Umbilical cord (tissue), 2 donors: ENCODE results near the gene DPY19L3. TPM values are rescaled to one million over a fixed set of nuclear protein-coding genes. Genes with fewer than 3 reads are reported as not detected.
"Not testable (repeated sequence)": the region's sequence is repeated elsewhere in the genome, so short reads cannot be mapped to it uniquely, and the experiment has no call there.

ENCODE experiments used
- DNase-seq: peaks from one replicate; pipeline ENCODE4 v3.0.0-alpha.2; 2015; ENCODE audit warnings: low spot score
- total RNA-seq: library from RNA; depleted of rRNA; stranded (reverse); fragments of >200 nt; gene quantifications from one replicate; pipeline ENCODE4 v1.2.3, GENCODE V29; 2014; ENCODE audit warnings: low replicate concordance; ENCODE audit not compliant: insufficient read depth

DPY19L3 gene
- total RNA-seq, 1 donor from 2014 or later, result 27.9 TPM

DNA sequence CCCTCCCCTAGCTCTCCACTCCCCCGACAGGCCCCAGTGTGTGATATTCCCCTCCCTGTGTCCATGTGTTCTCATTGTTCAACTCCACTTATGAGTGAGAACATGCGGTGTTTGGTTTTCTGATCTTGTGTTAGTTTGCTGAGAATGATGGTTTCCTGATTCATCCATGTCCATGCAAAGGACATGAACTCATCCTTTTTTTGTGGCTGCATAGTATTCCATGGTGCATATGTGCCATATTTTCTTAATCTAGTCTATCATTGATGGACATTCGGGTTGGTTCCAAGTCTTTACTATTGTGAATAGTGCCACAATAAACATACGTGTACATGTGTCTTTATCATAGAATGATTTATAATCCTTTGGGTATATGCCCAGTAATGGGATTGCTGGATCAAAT is 106.9 kb downstream of the DPY19L3 start:
- not testable (repeated sequence) for DNase-seq

DNA sequence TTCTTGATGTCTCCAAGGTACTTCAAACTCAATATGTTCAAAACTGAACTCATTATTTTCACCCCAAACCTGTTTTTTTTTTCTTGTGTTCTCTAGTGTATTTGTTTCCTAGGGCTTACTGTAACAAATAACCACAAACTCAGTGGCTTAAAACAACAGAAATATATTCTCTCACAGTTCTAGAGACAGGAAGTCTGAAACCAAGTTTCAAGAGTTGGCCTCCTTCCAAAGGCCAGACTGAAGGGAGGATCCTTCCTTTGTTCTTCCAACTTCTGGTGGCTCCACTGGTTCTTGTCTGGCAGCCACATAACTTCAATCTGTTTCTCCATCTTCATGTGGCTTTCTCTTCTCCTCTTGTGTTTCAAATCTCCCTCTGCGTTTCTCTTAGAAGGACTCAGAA is 113.5 kb downstream of the DPY19L3 start:
- DNase-seq, result no peak

DNA sequence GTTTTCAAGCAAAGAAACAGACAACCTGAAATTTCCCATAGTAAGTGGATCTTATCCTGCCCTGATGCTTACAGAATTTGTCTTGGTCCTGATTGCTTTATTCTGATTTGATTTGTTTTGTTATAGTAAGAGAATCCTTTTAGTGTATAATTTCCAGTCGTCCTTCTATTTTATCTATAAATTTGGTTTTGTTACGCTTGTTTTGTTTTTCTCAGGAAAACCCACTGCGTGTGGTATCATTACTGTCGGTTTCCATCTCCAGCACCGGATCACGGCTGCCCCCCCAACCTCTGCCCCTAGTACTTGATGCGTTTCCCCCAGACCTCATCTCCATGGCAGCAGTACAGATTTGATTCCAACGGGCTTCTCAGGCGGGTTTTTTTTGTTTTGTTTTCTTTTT is 117.4 kb downstream of the DPY19L3 start:
- no peak for DNase-seq

DNA sequence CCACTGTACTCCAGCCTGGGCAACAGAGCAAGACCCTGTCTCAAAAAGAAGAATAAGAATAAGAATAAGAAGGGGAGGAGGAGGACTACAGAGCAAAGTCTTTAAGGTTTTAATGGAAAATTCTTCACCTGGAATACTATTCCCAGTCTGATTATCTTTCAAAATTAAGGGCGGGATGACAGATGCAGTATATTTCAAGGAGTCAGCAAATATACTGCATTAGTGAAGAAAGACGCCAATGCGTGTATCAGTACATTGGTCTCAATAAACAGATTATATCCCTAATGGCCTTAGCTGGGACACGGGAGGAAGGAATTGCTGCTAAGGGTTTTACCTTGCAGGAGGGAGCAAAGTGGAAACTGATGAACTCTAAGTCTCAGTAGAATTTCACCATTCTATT is 121.3 kb downstream of the DPY19L3 start:
- no peak for DNase-seq

DNA sequence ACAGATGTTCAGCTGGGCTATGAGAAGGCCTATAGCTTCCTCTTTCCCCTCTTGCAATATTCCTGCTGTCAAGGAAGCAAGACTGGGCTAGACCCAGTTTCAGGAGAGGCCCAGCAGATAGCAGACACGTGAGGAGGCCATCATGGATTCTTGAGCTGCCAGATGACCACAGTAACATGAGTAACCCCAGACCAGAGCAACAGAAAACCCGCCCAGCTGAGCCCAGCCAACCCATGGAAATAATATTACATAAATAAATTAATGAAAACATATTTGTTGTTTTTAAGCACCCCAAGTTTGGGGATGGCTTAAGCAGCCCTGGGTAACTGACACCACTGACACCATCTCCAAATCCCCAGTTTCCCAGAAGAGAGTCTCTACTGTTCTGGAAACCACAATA is 125.2 kb downstream of the DPY19L3 start:
- no peak for DNase-seq

DNA sequence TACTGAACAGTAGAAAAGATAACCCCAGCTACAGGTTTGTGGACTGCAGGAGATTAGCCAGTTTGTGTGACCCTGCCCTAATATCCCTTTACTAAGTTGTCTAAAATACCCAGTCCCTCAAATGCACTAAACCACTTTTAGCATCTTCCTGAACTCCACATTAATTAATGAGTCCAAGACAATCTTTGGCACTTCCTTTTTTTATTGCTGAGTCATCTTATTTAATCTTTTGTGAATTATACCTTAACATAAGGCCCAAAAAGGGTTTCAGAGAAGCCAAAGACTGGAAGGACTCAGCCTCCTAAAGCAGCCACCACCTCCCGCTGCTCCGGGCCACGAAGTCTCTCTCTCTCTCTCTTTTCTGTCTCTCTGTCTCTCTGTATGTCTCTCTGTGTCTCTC is 126.7 kb downstream of the DPY19L3 start:
- DNase-seq, result no peak

Other genes with a start within 250 kb of the DPY19L3 start
- gene ZNF507, start 60.2 kb upstream of the DPY19L3 start, total RNA-seq, result 18.5 TPM
- gene PDCD5, start 175.4 kb downstream of the DPY19L3 start, total RNA-seq, result 92.2 TPM